ENCODE data around the gene WDSUB1. TPM values are rescaled to one million over a fixed set of nuclear protein-coding genes. Genes with fewer than 3 reads are reported as not detected.

The WDSUB1 gene
- total and polyA plus RNA-seq, 8 donors, result 11.3 to 17.9 (median 14.7) TPM

DNA sequence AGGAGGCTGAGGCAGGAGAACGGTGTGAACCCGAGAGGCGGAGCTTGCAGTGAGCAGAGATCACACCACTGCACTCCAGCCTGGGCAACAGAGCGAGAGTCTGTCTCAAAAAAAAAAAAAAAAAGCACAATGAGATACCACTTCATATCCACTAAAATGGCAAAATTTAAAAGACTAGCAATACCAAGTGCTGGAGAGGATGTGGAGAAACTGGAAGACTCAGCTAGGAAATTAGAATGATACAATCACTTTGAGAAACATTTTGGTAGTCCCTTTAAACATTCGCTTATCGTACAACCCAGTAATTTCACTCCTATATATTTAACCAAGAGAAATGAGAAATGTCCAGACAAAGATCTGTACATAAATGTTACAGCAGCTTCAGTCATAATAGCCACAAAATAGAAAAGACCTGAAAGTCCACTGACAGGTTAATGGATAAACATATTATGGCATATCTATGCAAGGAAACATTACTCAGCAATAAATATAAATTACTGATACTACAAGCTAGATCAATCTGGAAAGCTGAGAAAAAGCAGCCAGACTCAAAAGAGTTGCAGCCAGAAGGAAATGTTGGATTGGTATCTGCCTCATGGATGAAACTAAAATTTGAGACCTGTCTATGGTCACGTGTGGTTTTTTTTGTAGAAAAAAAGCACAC, 40.0 kb downstream of the WDSUB1 start:
- ATAC-seq (no peak), DNase-seq (no peak)
- H3K4me3 ChIP-seq, result no peak overlapping the region
- intact Hi-C loops (cut with DNase I), result no loop called here
- no peak overlapping the region for H3K27ac ChIP-seq
- no peaks in the 10 kb centered on the region for H3K27me3 ChIP-seq
- TF ChIP-seq, protein P1, sequence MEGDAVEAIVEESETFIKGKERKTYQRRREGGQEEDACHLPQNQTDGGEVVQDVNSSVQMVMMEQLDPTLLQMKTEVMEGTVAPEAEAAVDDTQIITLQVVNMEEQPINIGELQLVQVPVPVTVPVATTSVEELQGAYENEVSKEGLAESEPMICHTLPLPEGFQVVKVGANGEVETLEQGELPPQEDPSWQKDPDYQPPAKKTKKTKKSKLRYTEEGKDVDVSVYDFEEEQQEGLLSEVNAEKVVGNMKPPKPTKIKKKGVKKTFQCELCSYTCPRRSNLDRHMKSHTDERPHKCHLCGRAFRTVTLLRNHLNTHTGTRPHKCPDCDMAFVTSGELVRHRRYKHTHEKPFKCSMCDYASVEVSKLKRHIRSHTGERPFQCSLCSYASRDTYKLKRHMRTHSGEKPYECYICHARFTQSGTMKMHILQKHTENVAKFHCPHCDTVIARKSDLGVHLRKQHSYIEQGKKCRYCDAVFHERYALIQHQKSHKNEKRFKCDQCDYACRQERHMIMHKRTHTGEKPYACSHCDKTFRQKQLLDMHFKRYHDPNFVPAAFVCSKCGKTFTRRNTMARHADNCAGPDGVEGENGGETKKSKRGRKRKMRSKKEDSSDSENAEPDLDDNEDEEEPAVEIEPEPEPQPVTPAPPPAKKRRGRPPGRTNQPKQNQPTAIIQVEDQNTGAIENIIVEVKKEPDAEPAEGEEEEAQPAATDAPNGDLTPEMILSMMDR (IDR thresholded peaks at IDR 0.05), result no peak
- H3K36me3 ChIP-seq, result peaks cover 0 to 38% of the 10 kb centered on the region in 2 donors
- H3K4me1 ChIP-seq, result peaks cover 8 to 23% of the 10 kb centered on the region in 2 donors
- peaks cover 0 to 6% of the 10 kb centered on the region in 2 donors for H3K9me3 ChIP-seq

DNA sequence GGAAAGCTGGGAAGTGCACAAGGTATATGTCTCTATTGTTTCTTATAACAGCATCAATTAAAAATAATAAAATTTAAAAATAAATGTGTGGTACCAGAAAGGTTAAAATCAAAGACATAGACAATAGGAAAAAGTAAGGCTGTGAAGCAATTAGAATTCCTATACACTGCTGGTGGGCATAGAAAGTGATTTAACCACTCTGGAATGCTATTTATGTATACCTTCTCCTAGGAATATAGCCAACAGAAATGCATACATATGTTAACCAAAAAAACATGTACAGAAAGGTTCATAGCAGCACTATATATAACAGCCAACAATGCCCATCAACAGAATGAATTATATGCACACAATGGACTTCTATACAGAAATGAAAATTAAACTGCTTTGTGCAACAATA, 43.0 kb downstream of the WDSUB1 start:
- no peaks in the 10 kb centered on the region for H3K27me3 ChIP-seq
- DNase-seq, result no peak
- no peak for ATAC-seq
- intact Hi-C loops (cut with DNase I), result no loop called here
- TF ChIP-seq, protein P1 (IDR thresholded peaks at IDR 0.05), result no peak
- no peaks in the 10 kb centered on the region for H3K4me1 ChIP-seq
- peaks cover 0 to 6% of the 10 kb centered on the region in 2 donors for H3K9me3 ChIP-seq
- H3K4me3 ChIP-seq, result no peak overlapping the region
- H3K27ac ChIP-seq, result no peak overlapping the region
- peaks cover 3 to 66% of the 10 kb centered on the region in 2 donors for H3K36me3 ChIP-seq

DNA sequence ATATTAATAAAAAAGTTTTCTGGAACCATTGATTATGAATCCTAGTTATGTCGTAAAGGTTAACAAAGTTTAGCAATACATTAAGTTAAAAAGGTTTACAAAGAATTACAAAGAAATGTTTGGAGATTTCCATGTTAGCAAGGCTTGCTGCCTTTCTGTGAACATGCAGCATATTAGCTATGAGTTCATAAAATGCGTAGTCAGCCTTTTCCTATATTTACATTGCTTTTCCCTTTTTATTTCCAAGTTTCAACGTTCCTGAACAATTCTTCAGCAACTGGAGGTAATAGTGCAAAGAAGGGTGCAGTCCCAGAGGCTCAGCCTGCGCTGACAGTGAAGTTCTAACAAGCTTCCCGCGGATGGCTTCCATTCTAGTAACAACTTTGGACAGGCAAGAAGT, 51.6 kb downstream of the WDSUB1 start:
- DNase-seq (no peak), ATAC-seq (no peak)
- H3K27ac ChIP-seq, result no peak overlapping the region
- TF ChIP-seq, protein P1 (IDR thresholded peaks at IDR 0.05), result no peak
- no peak overlapping the region for H3K4me3 ChIP-seq
- H3K36me3 ChIP-seq, result peaks cover 0 to 73% of the 10 kb centered on the region in 2 donors
- intact Hi-C loops (cut with DNase I), result no loop called here
- H3K4me1 ChIP-seq, result peaks cover 0 to 6% of the 10 kb centered on the region in 2 donors
- H3K27me3 ChIP-seq, result no peaks in the 10 kb centered on the region
- H3K9me3 ChIP-seq, result no peaks in the 10 kb centered on the region

DNA sequence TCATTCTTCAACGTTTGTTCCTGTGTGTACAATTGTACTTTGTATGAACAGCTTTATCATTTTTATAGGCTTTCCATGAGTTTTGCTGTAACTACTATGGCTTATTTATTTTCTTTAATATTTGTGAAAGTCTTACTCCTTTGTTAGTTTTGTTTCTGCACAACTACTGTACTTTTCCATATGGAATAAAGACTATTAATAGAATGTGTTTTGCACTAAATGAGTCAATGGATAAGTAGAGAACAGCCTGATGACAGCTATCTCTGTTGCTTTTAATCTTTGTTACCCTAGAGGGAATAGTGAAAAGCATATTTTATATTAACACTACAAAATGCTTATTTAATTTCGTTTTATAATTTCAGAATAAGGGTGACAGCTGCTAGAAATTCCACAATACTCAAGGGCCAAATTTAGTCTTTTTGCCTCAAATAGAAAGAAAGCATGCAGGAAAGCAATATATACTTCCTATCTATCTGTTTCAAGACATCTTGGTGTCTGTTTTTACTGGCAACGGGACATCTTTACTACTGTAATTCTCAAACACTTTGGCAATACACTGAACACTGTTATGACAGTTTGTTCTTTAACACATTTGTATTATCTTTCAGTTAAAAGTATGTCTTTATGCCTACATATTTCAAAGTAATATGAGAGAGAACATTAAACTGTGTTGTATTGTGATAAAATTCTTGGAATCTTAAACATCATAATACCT, 53.9 kb downstream of the WDSUB1 start:
- no peak overlapping the region for H3K27ac ChIP-seq
- DNase-seq (no peak), ATAC-seq (no peak)
- no peaks in the 10 kb centered on the region for H3K27me3 ChIP-seq
- no peaks in the 10 kb centered on the region for H3K9me3 ChIP-seq
- H3K4me1 ChIP-seq, result peaks cover 5 to 6% of the 10 kb centered on the region in 2 donors
- no peak overlapping the region for H3K4me3 ChIP-seq
- TF ChIP-seq, protein P1 (IDR thresholded peaks at IDR 0.05), result no peak
- intact Hi-C loops (cut with DNase I), result no loop called here
- peaks cover 0 to 68% of the 10 kb centered on the region in 2 donors for H3K36me3 ChIP-seq

DNA sequence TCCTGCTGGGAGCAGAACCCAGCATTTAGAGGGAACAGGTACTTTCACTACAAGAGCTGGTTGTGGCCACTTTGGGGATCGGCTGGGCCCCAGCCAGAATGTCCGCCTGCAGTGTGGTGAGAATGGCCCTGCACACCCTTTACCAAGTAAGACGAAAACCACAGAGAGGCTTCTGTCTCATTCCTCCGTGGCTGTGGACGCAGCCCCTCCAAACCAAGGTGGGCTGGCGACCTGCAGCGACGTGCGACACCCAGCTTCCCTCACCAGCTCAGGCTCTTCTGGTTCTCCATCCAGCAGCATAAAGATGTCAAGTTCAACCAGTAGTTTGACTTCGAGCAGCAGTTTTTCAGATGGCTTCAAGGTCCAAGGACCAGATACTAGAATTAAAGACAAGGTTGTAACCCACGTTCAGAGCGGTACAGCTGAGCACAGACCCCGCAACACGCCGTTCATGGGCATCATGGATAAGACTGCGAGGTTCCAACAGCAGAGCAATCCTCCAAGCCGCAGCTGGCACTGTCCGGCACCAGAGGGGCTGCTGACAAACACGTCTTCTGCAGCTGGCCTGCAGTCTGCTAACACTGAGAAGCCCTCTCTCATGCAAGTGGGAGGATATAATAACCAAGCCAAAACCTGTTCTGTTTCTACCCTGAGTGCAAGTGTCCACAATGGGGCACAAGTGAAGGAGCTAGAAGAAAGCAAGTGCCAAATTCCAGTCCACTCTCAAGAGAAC, 56.2 kb downstream of the WDSUB1 start:
- ATAC-seq (peak; percentile 26), DNase-seq (no peak)
- TF ChIP-seq, protein P1 (IDR thresholded peaks at IDR 0.05), result no peak
- no peak overlapping the region for H3K4me3 ChIP-seq
- H3K27ac ChIP-seq, result peak overlapping the region; percentile 44 to 48
- no peaks in the 10 kb centered on the region for H3K27me3 ChIP-seq
- H3K4me1 ChIP-seq, result peaks cover 10 to 18% of the 10 kb centered on the region in 2 donors
- intact Hi-C loops (cut with DNase I), result no loop called here
- peaks cover 0 to 49% of the 10 kb centered on the region in 2 donors for H3K36me3 ChIP-seq
- H3K9me3 ChIP-seq, result no peaks in the 10 kb centered on the region
